Measurements from ENCODE around the gene NDUFB11. TPM values are rescaled to one million over a fixed set of nuclear protein-coding genes. Genes with fewer than 3 reads are reported as not detected.
A peak's percentile ranks its signal among the peaks of the same experiment; 100 is the strongest.

The NDUFB11 gene
- total RNA-seq (10 to 100 TPM; 93.5 to 95.0 TPM), polyA plus RNA-seq (169 TPM)

- peaks cover 27 to 48% (median 35%) of the 10 kb centered on the region in 3 donors for H3K4me1 Mint-ChIP-seq
- no peaks in the 10 kb centered on the region for H3K27me3 ChIP-seq (ENCODE audit: insufficient read depth, low read length, poor library complexity, severe bottlenecking)
- peak within 1 kb of the TSS; percentile 93 to 99 (median 97) for H3K4me3 Mint-ChIP-seq
- H3K27ac Mint-ChIP-seq = peak within 1 kb of the TSS; percentile 96 to 99 (median 97)
- peak within 1 kb of the TSS; percentile 75 for H3K4me3 ChIP-seq (ENCODE audit: low read length)
- H3K27me3 Mint-ChIP-seq = peaks cover 0 to 8% of the 10 kb centered on the region in 2 donors
- ChIA-PET CTCF (interaction anchor here (0.6 to 1.9 kb wide), 11 partner anchors 9 to 237 kb away, joined by 3 to 12 read pairs (median 3); no protein-coding TSS in a partner anchor), POLR2A (interaction anchor here (0.6 to 2.0 kb wide), 8 partner anchors 13 to 306 kb away, joined by 4 to 19 read pairs (median 6); partner anchors contain the start of genes CDK16 and USP11)
- no peaks in the 10 kb centered on the region for H3K36me3 ChIP-seq (ENCODE audit: insufficient read depth, low read length)
- peak within 1 kb of the TSS; percentile 85 for H3K27ac ChIP-seq (ENCODE audit: low read depth, low read length)
- H3K36me3 Mint-ChIP-seq = peaks cover 0 to 49% (median 5%) of the 10 kb centered on the region in 3 donors
- no peaks in the 10 kb centered on the region for H3K9me3 Mint-ChIP-seq
- H3K4me1 ChIP-seq (ENCODE audit: insufficient read depth, low read length) = peaks cover 6% of the 10 kb centered on the region
- DNase-seq = peak; percentile 85 to 94 (median 89)
- no peaks in the 10 kb centered on the region for H3K9me3 ChIP-seq (ENCODE audit: low read length)
Observed at GRCh38 chrX:47144626-47145394, at the start of gene NDUFB11, which contains the start of gene RBM10. TSS of gene NDUFB11 (minus strand) at chrX:47144702. CDS start at chrX:47144679, 23 bp downstream. TSS of gene RBM10 (plus strand) at chrX:47145221. CDS start at chrX:47147482, 2,261 bp downstream.

GRCh38 chrX:47193475-47194193 lies 49.1 kb upstream of the NDUFB11 start, which contains the start of gene UBA1:
TSS of gene UBA1 (plus strand) at chrX:47193829. CDS start at chrX:47198803, 4,974 bp downstream.
- Histone ChIP-seq H3K27ac (ENCODE audit: low read depth, low read length) (peak within 1 kb of the TSS; percentile 84), H3K4me1 (ENCODE audit: insufficient read depth, low read length) (peaks cover 46% of the 10 kb centered on the region), H3K4me3 (ENCODE audit: low read length) (peak within 1 kb of the TSS; percentile 74), H3K9me3 (ENCODE audit: low read length) (no peaks in the 10 kb centered on the region), H3K36me3 (ENCODE audit: insufficient read depth, low read length) (peaks cover 9% of the 10 kb centered on the region), H3K27me3 (ENCODE audit: insufficient read depth, low read length, poor library complexity, severe bottlenecking) (no peaks in the 10 kb centered on the region)
- DNase-seq = peak; percentile 84 to 97 (median 95)
- Mint-ChIP-seq H3K4me3 (peak within 1 kb of the TSS; percentile 91 to 100 (median 98)), H3K27me3 (no peaks in the 10 kb centered on the region), H3K4me1 (peaks cover 62 to 77% (median 65%) of the 10 kb centered on the region in 3 donors), H3K27ac (peak within 1 kb of the TSS; percentile 88 to 100 (median 99)), H3K36me3 (peaks cover 0 to 41% (median 2%) of the 10 kb centered on the region in 3 donors), H3K9me3 (no peaks in the 10 kb centered on the region)
- POLR2A ChIA-PET = interaction anchor here (0.6 to 1.5 kb wide), 3 partner anchors 24 to 190 kb away, joined by 3 to 4 read pairs (median 3); partner anchors contain the start of genes NDUFB11 and RBM10
- CTCF ChIA-PET = interaction anchor here (1.0 to 3.4 kb wide), 3 partner anchors 49 to 330 kb away, joined by 3 to 16 read pairs (median 8); partner anchors contain the start of genes NDUFB11 and RBM10

- H3K4me3 Mint-ChIP-seq = peak overlapping the region; percentile 90 to 97 (median 91)
- H3K4me3 ChIP-seq (ENCODE audit: low read length) = peak overlapping the region; percentile 76
- DNase-seq = no peak
- peak overlapping the region in 7 of 8 donors; percentile 39 to 96 (median 95) for H3K27ac Mint-ChIP-seq
- H3K36me3 Mint-ChIP-seq = peaks cover 0 to 27% (median 0%) of the 10 kb centered on the region in 3 donors
- no peaks in the 10 kb centered on the region for H3K9me3 Mint-ChIP-seq
- peaks cover 52 to 60% (median 52%) of the 10 kb centered on the region in 3 donors for H3K4me1 Mint-ChIP-seq
- no peaks in the 10 kb centered on the region for H3K36me3 ChIP-seq (ENCODE audit: insufficient read depth, low read length)
- H3K9me3 ChIP-seq (ENCODE audit: low read length) = no peaks in the 10 kb centered on the region
- no peaks in the 10 kb centered on the region for H3K27me3 ChIP-seq (ENCODE audit: insufficient read depth, low read length, poor library complexity, severe bottlenecking)
- POLR2A ChIA-PET = interaction anchor here (0.5 to 2.6 kb wide), 4 partner anchors 26 to 182 kb away, joined by 3 to 18 read pairs (median 8); partner anchors contain the start of genes NDUFB11 and RBM10
- peak overlapping the region; percentile 72 for H3K27ac ChIP-seq (ENCODE audit: low read depth, low read length)
- H3K27me3 Mint-ChIP-seq = no peaks in the 10 kb centered on the region
- CTCF ChIA-PET = interaction anchor here (1.1 to 3.4 kb wide), 4 partner anchors 26 to 329 kb away, joined by 3 to 16 read pairs (median 8); partner anchors contain the start of genes NDUFB11 and RBM10
- H3K4me1 ChIP-seq (ENCODE audit: insufficient read depth, low read length) = peaks cover 36% of the 10 kb centered on the region
Observed at GRCh38 chrX:47191806-47192401, 47.4 kb upstream of the NDUFB11 start.

GRCh38 chrX:47191331-47191730 lies 46.8 kb upstream of the NDUFB11 start:
- H3K27me3 ChIP-seq (ENCODE audit: insufficient read depth, low read length, poor library complexity, severe bottlenecking) = no peaks in the 10 kb centered on the region
- no peaks in the 10 kb centered on the region for H3K36me3 ChIP-seq (ENCODE audit: insufficient read depth, low read length)
- peaks cover 46 to 54% (median 47%) of the 10 kb centered on the region in 3 donors for H3K4me1 Mint-ChIP-seq
- POLR2A ChIA-PET = interaction anchor here (0.5 to 2.6 kb wide), 6 partner anchors 26 to 184 kb away, joined by 3 to 18 read pairs (median 8); partner anchors contain the start of genes NDUFB11, RBM10 and USP11
- DNase-seq = peak; percentile 30 to 71 (median 41)
- H3K36me3 Mint-ChIP-seq = peaks cover 0 to 29% (median 0%) of the 10 kb centered on the region in 3 donors
- H3K9me3 ChIP-seq (ENCODE audit: low read length) = no peaks in the 10 kb centered on the region
- H3K9me3 Mint-ChIP-seq = no peaks in the 10 kb centered on the region
- H3K4me3 ChIP-seq (ENCODE audit: low read length) = peak overlapping the region; percentile 76
- peak overlapping the region; percentile 72 for H3K27ac ChIP-seq (ENCODE audit: low read depth, low read length)
- peak overlapping the region; percentile 90 to 97 (median 91) for H3K4me3 Mint-ChIP-seq
- no peaks in the 10 kb centered on the region for H3K27me3 Mint-ChIP-seq
- CTCF ChIA-PET = interaction anchor here (1.1 to 3.4 kb wide), 5 partner anchors 26 to 332 kb away, joined by 3 to 16 read pairs (median 7); partner anchors contain the start of genes NDUFB11 and RBM10
- peak overlapping the region; percentile 79 to 96 (median 95) for H3K27ac Mint-ChIP-seq
- H3K4me1 ChIP-seq (ENCODE audit: insufficient read depth, low read length) = peaks cover 30% of the 10 kb centered on the region

- Histone ChIP-seq H3K27me3 (ENCODE audit: insufficient read depth, low read length, poor library complexity, severe bottlenecking) (no peaks in the 10 kb centered on the region), H3K4me3 (ENCODE audit: low read length) (peak overlapping the region; percentile 76), H3K4me1 (ENCODE audit: insufficient read depth, low read length) (peaks cover 23% of the 10 kb centered on the region), H3K9me3 (ENCODE audit: low read length) (no peaks in the 10 kb centered on the region), H3K36me3 (ENCODE audit: insufficient read depth, low read length) (no peaks in the 10 kb centered on the region), H3K27ac (ENCODE audit: low read depth, low read length) (peak overlapping the region; percentile 72)
- Mint-ChIP-seq H3K36me3 (peaks cover 0 to 27% (median 0%) of the 10 kb centered on the region in 3 donors), H3K27me3 (peaks cover 0 to 2% of the 10 kb centered on the region in 2 donors), H3K27ac (peak overlapping the region; percentile 79 to 96 (median 95)), H3K4me3 (peak overlapping the region; percentile 90 to 97 (median 91)), H3K4me1 (peaks cover 39 to 48% (median 40%) of the 10 kb centered on the region in 3 donors), H3K9me3 (no peaks in the 10 kb centered on the region)
- CTCF ChIA-PET = interaction anchor here (1.0 to 3.4 kb wide), 6 partner anchors 27 to 333 kb away, joined by 3 to 16 read pairs (median 5); partner anchors contain the start of genes NDUFB11 and RBM10
- POLR2A ChIA-PET = interaction anchor here (0.7 to 2.6 kb wide), 5 partner anchors 27 to 184 kb away, joined by 3 to 18 read pairs (median 9); partner anchors contain the start of genes NDUFB11, RBM10 and USP11
- peak; percentile 64 to 89 (median 82) for DNase-seq
Observed at GRCh38 chrX:47190445-47191269, 46.2 kb upstream of the NDUFB11 start.

- Histone ChIP-seq H3K9me3 (ENCODE audit: low read length) (no peaks in the 10 kb centered on the region), H3K27me3 (ENCODE audit: insufficient read depth, low read length, poor library complexity, severe bottlenecking) (no peaks in the 10 kb centered on the region), H3K36me3 (ENCODE audit: insufficient read depth, low read length) (no peaks in the 10 kb centered on the region), H3K4me1 (ENCODE audit: insufficient read depth, low read length) (peaks cover 18% of the 10 kb centered on the region), H3K27ac (ENCODE audit: low read depth, low read length) (no peak overlapping the region), H3K4me3 (ENCODE audit: low read length) (no peak overlapping the region)
- ChIA-PET CTCF (interaction anchor here (1.0 to 1.3 kb wide), 2 partner anchors 178 to 334 kb away, joined by 3 to 7 read pairs; no protein-coding TSS in a partner anchor), POLR2A (interaction anchor here (1.3 to 2.6 kb wide), 2 partner anchors 43 to 45 kb away, joined by 9 to 18 read pairs; partner anchors contain the start of genes NDUFB11, RBM10 and USP11)
- Mint-ChIP-seq H3K4me1 (peaks cover 34 to 42% (median 35%) of the 10 kb centered on the region in 3 donors), H3K9me3 (no peaks in the 10 kb centered on the region), H3K27ac (peak overlapping the region in 1 of 8 donors; percentile 90), H3K36me3 (peaks cover 0 to 31% (median 0%) of the 10 kb centered on the region in 3 donors), H3K27me3 (peaks cover 0 to 3% of the 10 kb centered on the region in 2 donors), H3K4me3 (no peak overlapping the region)
- no peak for DNase-seq
Observed at GRCh38 chrX:47189906-47190305, 45.4 kb upstream of the NDUFB11 start.
